HG03196 (cell line): ENCODE results near the gene TRAF7.
"Not testable (repeated sequence)": the region's sequence is repeated elsewhere in the genome, so short reads cannot be mapped to it uniquely, and the experiment has no call there.

ENCODE experiments used
- ATAC-seq: cut with Tn5 transposase; IDR thresholded peaks from one replicate; pipeline ENCODE4 v1.9.1; 2021; ENCODE audit not compliant: unreplicated experiment

Gene TRAF7

DNA sequence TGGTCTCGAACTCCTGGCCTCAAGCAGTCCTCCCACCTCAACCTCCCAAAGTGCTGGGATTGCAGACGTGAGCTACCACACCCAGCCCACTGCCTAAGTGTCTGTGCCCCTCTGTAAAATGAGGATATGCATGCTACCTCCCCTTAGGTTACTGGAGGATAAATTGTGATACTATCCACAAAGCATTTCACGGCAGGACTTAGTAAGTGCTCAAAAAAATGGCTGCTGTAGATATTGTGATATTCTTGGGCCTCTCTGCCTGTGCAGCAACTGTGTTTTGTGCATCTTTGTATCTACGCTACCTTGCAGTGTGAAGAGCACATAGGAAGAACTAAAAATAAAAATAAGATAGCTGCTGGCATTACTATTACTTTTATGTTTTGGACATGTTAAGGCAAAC lies 42.7 kb downstream of the TRAF7 start:
- no peak for ATAC-seq

DNA sequence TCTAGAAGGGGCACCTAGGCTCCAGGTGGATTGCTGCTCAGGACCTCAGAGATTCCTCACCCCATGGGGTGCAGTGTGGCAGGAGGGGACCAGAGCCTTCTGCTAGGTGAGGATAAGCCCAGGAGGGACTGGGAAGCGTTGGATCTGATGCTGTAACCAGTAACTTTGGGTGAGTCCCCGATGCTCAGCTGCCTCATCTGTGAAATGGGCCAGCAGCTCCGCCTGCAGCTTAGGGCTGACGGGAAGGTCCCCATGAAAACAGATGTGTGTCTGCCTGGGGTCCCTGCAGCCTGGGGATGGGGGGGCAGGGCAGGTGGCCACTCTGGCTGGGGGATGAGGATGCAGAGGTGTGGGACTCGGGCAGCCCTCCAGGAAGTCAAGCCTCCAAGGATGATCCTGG lies 43.5 kb downstream of the TRAF7 start:
- ATAC-seq, result no peak

DNA sequence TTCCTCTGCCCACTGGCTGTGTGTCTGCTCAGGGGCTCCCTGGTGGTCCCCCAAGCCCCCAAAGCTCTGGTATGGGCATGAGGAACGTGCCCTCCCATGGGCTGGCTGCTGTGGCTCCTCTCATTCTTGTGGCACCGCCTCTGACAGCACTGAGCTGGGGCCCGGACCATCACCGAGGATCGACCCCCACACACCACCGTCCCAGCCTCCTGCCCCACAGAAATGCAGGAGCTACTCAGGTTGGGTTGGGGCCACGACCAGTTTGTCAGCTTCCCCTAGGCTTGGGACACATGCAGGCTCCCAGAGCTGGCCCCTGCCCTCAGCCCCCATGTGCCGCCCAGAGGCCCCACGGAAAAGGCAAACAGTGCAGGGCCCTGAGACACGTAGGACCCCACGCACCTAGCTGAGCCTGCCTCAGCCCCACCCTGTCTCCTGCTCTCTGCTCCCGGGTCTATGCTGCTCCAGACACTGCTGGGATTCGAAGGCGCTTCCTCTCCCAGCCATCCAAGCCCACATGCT lies 44.1 kb downstream of the TRAF7 start:
- no peak for ATAC-seq

DNA sequence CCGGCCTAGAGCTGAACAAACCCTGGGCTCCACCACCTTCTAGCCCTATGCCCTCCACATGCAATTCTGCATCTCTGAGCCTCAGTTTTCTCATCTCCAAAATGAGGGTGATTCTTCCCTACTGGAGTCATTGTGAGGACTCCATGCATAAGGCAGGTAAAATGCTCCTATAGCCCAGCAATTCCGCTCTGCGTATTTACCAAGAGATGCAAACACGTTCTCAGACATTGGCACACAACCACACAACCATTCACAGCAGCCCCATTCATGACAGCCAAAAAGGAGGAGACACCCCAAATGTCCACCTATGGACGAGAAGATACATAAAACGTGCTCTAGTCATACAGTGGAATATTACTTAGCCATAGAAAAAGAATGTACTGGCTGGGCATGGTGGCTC lies 44.7 kb downstream of the TRAF7 start:
- no peak for ATAC-seq

DNA sequence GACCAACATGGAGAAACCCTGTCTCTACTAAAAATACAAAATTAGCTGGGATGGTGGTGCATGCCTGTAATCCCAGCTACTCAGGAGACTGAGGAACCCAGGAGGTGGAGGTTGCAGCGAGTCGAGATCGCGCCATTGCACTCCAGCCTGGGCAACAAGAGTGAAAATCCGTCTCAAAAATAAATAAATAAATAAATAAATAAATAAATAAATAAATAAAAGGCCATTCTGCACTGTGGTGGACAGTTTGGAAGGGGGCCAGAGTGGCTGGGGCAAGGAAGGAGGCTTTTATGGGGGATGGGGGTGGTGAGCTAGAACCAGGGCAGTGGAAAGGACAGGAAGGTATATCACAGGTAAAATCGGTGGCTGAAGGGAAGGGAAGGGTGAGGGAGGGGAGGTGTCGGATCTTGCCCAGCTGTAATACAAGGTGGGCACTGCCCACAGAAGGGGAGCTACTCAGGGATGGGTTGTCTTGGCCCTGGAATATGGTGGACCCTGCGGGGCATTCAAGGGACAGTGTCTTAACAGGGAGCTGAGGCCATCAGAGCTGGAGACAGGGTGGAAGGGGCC lies 47.6 kb downstream of the TRAF7 start:
- not testable (repeated sequence) for ATAC-seq

DNA sequence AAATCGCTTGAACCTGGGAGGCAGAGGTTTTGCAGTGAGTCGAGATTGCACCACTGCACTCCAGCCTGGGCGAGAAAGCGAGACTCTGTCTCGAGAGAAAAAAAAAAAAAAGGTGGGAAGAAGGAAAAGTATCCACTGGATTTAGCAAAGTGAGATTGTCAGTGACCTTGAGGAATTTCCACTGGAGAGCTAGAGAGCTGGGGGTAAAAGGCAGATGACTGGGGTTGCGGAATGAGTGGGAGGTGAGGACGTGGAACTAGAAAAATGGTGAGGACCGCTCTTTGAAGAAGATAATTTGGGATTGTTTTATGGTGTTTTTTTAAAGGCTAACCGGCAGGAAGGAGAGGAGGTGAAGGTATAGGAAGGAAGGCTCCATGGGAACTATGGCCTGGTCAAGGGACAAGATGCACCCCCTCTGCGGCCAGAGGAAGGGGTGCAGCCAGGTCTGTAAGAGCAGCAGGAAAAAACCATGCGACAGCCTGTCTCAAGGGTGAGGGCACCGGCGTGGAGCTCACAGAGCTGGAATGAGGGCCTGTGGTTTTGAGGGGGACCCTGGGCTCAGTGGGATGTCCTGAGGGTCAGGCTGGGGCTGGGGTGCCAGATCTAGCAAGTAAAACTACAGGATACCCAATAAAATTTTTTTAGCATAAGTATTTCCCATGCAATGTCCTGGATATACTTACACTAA lies 49.0 kb downstream of the TRAF7 start:
- no peak for ATAC-seq

DNA sequence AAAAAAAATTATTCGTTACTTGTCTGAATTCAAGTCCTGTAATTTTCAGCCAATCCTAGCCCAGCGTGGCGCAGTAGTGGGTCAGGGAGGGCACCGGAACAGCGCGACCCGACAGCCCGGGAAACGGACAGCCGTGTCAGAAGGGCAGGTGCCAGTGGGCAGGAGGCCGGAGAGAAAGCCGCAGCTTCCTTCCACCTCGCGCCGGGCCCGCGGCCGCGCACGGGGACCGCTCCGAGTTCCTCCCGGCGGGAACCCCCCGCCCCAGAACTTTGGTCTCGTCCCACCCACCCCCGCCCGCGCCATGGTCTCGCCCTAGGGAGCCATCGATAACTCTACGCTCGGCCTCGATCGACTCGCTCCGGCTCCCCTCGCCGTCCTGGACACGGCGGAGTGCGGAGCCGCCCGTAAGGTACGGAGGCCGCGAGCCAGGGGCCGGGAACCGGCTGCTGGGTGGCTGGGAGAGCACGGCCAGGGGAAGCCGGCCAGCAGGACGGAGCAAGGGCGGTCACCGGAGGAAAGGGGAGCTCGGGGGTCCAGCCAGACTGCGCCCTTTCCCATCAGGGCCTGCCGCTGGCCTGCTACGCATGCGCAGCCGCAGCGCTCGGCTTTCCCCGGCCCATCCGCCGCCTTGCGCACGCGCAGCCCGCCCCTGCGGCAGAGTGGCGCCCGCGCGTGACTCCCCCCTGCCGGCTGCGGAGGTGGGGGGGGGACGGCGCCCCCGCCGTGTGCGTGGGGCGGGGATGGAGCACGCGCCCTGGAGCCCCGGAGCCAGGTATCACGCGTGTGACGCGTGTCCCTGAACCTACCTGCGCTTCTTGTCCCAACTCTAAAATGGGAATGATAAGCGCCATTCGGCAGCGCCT lies 49.8 kb downstream of the TRAF7 start, which contains the start of gene MLST8:
MLST8 (plus strand) TSS at position 351 of the 863 bp plus-strand sequence. CDS start 632 bp downstream, outside the sequence.
- ATAC-seq, result peak; percentile 63

DNA sequence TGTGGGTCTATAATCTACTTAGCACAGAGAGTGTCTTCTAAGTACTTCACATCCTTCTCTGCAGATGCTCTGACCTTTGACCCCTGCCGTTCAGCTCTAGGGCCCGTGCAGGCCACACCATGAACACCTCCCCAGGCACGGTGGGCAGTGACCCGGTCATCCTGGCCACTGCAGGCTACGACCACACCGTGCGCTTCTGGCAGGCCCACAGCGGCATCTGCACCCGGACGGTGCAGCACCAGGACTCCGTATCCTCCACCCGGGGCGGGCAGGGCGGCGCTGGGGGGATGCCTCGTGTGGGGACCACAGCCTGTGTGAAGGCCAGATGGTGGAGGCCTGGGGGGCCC lies 50.4 kb downstream of the TRAF7 start:
- ATAC-seq, result peak; percentile 17

DNA sequence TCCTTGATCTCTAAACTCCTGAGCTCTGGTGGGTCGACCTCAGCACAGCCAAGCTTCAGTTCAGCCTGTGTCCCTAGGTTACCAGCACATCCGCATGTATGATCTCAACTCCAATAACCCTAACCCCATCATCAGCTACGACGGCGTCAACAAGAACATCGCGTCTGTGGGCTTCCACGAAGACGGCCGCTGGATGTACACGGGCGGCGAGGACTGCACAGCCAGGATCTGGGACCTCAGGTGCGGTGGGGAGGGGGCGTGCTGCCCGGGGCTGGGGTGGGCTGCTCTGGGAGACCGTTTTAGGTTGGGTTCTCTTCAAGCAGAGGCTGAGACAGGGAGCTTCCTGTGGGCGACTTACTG lies 50.8 kb downstream of the TRAF7 start:
- ATAC-seq, result no peak

DNA sequence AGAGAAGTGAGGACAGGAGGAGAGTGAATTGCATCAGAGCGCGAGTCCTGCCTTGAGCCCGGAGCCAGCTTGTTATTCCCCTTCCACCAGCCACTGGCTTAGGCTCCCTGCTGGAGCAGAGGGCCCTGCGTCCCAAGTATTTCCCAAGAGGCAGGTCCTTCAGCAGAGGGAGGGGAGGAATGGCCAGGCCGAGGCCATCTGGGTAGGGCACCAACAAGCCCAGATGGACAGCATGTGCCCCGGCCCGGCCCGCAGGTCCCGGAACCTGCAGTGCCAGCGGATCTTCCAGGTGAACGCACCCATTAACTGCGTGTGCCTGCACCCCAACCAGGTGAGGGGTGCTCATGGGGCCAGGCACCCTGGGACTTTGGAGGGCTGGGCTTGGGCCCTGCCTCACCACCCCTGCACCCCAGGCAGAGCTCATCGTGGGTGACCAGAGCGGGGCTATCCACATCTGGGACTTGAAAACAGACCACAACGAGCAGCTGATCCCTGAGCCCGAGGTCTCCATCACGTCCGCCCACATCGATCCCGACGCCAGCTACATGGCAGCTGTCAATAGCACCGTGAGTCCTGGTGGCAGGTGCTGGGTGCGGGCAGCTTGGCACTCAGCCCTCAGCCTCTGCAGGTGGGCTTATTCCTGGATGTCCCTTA lies 51.3 kb downstream of the TRAF7 start:
- no peak for ATAC-seq

DNA sequence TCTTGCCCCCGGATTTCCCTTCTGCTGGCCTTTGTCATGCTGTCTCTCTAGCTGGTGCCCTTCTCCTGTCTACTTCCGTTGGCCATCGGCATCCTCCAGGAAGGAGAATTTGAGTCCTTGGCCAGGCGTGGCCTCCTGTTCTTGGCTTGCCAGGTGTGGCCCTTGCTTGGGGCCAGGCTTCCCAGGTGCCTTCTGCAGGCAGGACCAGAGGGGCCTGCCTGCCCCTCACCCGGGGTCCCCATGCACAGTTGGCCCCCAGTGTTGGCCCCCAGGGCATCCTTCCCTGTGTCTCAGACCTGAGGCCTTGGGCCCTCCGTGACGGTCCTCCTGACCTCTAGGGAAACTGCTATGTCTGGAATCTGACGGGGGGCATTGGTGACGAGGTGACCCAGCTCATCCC lies 52.3 kb downstream of the TRAF7 start:
- no peak for ATAC-seq

DNA sequence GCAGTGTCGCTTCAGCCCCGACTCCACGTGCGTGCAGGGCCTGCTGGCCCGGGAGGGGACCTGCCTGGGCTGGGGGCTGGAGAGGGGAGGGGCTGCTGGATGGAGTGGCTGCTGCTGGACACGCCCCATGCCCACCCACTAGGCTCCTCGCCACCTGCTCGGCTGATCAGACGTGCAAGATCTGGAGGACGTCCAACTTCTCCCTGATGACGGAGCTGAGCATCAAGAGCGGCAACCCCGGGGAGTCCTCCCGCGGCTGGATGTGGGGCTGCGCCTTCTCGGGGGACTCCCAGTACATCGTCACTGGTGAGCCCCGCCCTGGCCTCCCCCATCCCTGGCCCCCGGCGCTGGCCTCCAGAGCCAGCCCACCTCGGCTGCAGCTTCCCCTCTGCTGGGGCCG lies 52.7 kb downstream of the TRAF7 start:
- no peak for ATAC-seq

DNA sequence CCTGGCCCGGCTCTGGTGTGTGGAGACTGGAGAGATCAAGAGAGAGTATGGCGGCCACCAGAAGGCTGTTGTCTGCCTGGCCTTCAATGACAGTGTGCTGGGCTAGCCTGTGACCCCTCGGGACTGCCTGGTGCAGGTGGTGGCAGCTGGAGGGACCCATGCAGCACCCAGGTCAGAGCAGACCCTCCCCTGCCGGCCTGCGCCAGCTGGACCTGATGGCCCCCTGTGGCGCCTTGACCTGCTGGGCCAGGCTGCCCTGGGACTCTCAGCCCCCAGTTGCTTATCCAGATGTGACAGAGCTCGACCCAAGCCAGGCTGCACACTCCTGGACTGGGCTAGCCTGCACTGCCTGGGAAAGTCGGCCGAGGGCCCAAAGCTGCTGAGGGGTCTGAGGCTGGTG lies 53.2 kb downstream of the TRAF7 start:
- no peak for ATAC-seq

DNA sequence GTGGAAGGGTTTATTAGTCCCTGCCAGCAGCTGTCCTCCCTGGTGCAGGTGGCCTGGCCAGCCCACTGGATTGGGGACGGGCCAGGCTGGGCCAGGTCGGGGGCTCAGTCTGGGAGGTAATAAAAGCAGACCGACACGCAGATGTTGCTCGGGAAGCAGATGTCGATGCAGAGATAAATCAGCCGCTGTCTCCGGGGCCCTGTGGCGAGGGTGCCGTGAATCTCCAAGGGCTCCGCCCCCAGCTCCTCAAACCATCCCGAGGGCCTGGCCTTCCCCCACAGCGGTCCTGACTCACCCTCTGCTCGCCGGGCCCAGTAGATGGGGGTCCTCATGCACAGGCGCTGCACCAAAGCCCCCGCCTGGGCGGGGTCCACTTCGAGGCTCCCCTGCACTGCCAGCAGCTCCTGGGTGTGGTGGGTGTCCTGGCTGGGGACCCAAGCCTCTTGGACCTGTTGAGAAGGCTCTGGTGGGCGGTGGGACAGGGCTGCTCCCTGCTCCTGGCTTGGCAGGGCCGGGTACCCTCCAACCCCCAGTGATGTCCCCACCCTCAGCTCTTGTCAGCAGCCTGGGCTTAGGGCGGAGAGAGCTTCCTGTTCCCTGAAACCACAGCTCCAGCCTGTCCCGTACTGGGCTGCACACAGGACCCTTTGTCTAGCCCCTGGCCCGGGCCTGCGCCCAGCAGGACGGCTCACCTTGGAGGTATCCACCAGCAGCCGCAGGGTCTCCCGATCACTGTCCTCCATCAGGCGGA lies 53.9 kb downstream of the TRAF7 start:
- ATAC-seq, result no peak

DNA sequence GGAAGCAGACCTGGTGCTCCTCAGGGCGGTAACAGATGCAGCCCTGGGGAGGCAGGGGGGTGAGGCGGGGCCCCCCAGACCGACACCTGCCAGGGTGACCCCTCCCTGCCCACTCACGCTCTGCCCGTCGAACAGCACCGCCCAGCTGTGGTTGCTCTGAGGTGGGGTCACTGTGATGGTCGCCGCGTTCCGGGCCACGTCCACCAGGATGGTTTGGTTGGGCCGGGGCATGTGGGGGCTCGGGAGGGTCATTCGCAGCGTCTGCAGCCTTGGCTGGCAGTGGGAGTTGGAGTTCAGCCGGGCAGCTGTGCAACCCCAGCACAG lies 54.4 kb downstream of the TRAF7 start:
- no peak for ATAC-seq

DNA sequence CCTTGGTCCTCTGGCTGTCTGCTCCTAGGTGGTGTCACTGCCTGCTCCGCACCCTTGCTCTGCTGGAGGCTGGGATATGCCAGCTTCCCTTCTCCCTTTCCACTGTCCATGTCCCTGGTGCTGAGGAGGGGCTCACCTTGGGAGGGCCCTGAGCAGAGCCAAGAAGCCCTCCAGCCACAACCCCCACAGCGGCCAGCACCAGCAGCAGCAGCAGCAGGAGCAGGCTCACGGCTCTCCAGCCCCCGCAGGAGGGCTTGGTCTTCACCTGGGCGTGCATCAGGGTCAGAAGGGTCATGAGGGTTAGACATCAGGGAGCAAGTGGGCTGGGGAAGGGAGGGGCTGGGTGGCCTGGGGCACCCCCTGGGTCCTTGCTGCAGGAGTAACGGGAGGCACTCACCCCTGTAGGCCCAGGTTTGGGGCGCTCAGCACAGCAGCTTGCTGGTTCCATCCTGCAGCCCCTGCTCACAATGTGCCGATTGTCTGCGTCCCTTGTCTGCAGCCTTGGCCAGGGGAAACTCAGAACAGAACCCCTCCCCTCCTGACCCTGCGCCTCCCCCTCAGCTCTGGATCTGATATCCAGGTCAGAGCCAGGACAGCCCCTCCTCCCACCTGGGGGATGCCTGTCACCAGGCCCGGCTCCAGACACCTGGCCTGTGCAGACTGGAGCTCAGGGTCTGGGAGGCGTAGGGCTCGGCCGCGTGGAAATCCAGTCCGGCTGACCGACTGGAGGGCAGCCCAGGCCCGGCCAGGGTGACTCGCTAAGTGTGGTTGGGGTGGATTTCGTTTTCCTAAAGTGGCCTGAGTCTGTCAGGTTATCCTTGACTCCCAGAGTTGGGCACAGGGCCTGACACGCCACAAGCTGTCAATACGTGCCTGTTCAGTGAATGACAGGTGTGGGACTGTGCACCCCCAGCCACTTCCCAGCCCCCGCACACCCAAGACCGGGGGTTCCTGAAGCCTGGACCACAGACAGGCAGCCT lies 55.1 kb downstream of the TRAF7 start, which contains the start of gene BRICD5:
BRICD5 (minus strand) TSS at position 478 of the 980 bp plus-strand sequence; CDS start at position 448, 30 bp downstream.
- no peak for ATAC-seq

DNA sequence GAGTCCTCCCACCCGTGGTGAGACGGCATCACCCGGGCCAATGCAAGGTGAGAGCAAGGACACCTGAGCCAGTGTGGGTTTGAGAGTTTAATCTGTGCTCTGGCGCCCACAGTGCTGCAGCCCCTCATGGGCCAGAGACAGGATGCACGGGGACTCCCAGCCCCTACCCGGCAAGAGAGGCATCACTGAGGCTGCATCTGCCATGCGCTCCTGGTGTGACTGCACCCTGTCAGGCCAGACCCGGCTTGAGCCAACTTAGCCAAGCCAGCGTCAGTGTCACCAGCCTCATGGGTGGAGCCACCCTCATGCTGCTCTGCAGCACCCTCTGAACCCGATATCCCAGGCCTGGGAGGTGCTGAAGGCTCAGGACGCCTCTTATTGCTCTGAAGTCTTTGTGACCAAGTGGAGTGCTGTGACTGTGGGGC lies 56.4 kb downstream of the TRAF7 start:
- no peak for ATAC-seq

DNA sequence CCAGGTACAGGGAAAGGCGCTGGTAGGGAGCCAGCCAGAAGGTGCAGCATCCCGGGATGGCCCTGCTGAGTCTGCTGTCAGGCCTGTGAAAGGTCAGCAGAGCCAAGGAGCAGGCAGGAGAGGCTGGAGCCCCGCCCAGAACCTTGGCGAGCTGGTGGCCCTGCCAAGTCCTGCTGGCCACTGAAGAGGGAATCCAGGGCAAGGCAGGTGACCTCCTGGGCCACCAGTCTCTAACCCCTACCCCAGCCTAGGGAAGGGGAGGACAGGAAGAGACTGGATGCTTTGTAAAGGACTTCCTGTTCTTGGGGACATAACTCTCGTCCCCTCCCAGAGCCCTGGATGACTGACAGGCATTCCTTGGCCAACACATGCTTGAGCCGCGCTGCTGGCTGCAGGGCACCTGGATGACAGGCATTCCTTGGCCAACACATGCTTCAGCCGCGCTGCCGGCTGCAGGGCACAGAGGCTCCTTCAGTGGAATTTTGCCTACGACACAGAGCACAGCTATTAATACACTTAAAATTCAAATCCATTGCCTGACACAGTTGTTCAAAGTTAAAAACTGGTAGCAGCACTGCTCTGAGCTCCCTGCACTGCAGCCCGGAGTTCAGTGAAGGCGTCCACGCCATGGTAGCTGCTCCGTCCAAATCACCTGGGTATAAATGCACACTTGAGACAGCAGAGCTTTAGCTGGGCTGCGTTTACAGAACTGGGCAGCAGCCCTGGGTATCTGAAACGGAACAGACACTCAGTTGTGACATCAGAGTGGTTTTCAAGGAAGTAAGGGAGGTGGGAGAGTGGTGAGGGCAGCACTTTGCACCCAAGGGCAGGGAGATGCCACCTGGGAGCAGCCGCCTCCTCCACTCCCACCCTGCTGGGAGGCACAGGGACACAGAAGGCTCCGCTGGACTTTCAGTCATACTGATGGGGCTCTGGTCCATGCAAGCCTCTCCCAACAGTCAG lies 57.1 kb downstream of the TRAF7 start:
- ATAC-seq, result no peak
